LHCN-M2 (cell line): ENCODE results near the gene RSPRY1. TPM values are rescaled to one million over a fixed set of nuclear protein-coding genes. Genes with fewer than 3 reads are reported as not detected.

ENCODE experiments used
- DNase-seq: peaks from one replicate; pipeline ENCODE4 v3.0.0-alpha.2; 2012; ENCODE audit warnings: low read depth
- total RNA-seq: library from RNA; depleted of rRNA; stranded (reverse); fragments of >200 nt; gene quantifications from 2 replicates; pipeline ENCODE4 v1.2.3, GENCODE V29; 2014

The RSPRY1 gene
- total RNA-seq, 1 experiment from 2014 or later: 34.9 TPM

- DNase-seq: no peak
Observed at GRCh38 chr16:57224651-57225335, 38.7 kb downstream of the RSPRY1 start.

- DNase-seq: no peak
Observed at GRCh38 chr16:57225978-57226377, 39.8 kb downstream of the RSPRY1 start.

GRCh38 chr16:57226701-57227621, 40.8 kb downstream of the RSPRY1 start:
- peak; percentile 26 for DNase-seq

GRCh38 chr16:57229079-57229478, 43.0 kb downstream of the RSPRY1 start:
- DNase-seq: no peak

GRCh38 chr16:57231821-57232350, 45.8 kb downstream of the RSPRY1 start:
- DNase-seq: no peak

- DNase-seq: no peak
Observed at GRCh38 chr16:57233944-57234706, 48.0 kb downstream of the RSPRY1 start.

GRCh38 chr16:57234707-57235092, 48.6 kb downstream of the RSPRY1 start:
- no peak for DNase-seq

GRCh38 chr16:57235128-57236021, 49.2 kb downstream of the RSPRY1 start:
- peak; percentile 64 for DNase-seq

GRCh38 chr16:57236022-57236350, 49.9 kb downstream of the RSPRY1 start:
- DNase-seq: no peak

- DNase-seq: no peak
Observed at GRCh38 chr16:57238682-57239081, 52.6 kb downstream of the RSPRY1 start.

- DNase-seq: no peak
Observed at GRCh38 chr16:57239107-57239506, 53.0 kb downstream of the RSPRY1 start.

- no peak for DNase-seq
Observed at GRCh38 chr16:57240851-57241250, 54.7 kb downstream of the RSPRY1 start.

- DNase-seq: no peak
Observed at GRCh38 chr16:57242650-57243049, 56.5 kb downstream of the RSPRY1 start.

- no peak for DNase-seq
Observed at GRCh38 chr16:57244463-57244766, 58.3 kb downstream of the RSPRY1 start.

- DNase-seq: peak; percentile 96
Observed at GRCh38 chr16:57244767-57245471, 58.8 kb downstream of the RSPRY1 start, which contains the start of gene ARL2BP. TSS of gene ARL2BP (plus strand) at chr16:57245259. CDS start at chr16:57245368, 109 bp downstream.

GRCh38 chr16:57245472-57246113, 59.5 kb downstream of the RSPRY1 start:
- no peak for DNase-seq

- no peak for DNase-seq
Observed at GRCh38 chr16:57251352-57251751, 65.2 kb downstream of the RSPRY1 start.

- DNase-seq: no peak
Observed at GRCh38 chr16:57252148-57252721, 66.1 kb downstream of the RSPRY1 start.

GRCh38 chr16:57253466-57253865, 67.3 kb downstream of the RSPRY1 start:
- no peak for DNase-seq
